Left ventricle myocardium inferior (tissue), 1 donor: ENCODE data around the gene TAMALIN. TPM values are rescaled to one million over a fixed set of nuclear protein-coding genes. Genes with fewer than 3 reads are reported as not detected.
A peak's percentile ranks its signal among the peaks of the same experiment; 100 is the strongest.

Experiments used
- DNase-seq: peaks from one replicate; pipeline ENCODE4 v3.0.0-alpha.2; 2020
- H3K27ac ChIP-seq: fragments of 200-600 bp; replicated peaks from 2 replicates; pipeline ENCODE4 v1.8.0; 2021
- H3K27me3 ChIP-seq: fragments of 200-600 bp; 2 replicates; pipeline ENCODE4 v1.8.0; 2021; ENCODE audit warnings: low read depth
- H3K36me3 ChIP-seq: fragments of 200-600 bp; 2 replicates; pipeline ENCODE4 v1.8.0; 2021
- H3K4me1 ChIP-seq: fragments of 200-600 bp; 2 replicates; pipeline ENCODE4 v1.8.0; 2021
- H3K4me3 ChIP-seq: fragments of 200-600 bp; 2 replicates; pipeline ENCODE4 v1.8.0; 2021; ENCODE audit warnings: mild to moderate bottlenecking, moderate library complexity
- H3K9me3 ChIP-seq: fragments of 200-600 bp; replicated peaks from 2 replicates; pipeline ENCODE4 v1.8.0; 2021
- CTCF ChIP-seq: fragments of 200-600 bp; IDR thresholded peaks from 2 replicates; pipeline ENCODE4 v1.8.0; 2021; ENCODE audit warnings: antibody characterized with exemption, mild to moderate bottlenecking, borderline replicate concordance
- intact Hi-C: fragments of 100-400 bp; cut with micrococcal nuclease; formaldehyde crosslinking; loops from one replicate; pipeline ENCODE4 v1.11.0; 2022
- total RNA-seq: library from RNA; stranded (reverse); fragmentation: NEBNext Ultra II Directional; extraction: Animal tissue kit (Norgen Biotek cat#: 25700); gene quantifications from one replicate; pipeline ENCODE4 v1.2.1, GENCODE V29; 2021
- donor health status: DM: no; HTN: yes; CAD: no; lungs with severe emphysema.

The TAMALIN gene
- total RNA-seq, 1 donor from 2014 or later, result 20.0 TPM

GRCh38 chr12:51980051-51980808 is 26.5 kb upstream of the TAMALIN start:
- TF ChIP-seq CTCF, result peak; percentile 99
- H3K27me3 ChIP-seq, result no peaks in the 10 kb centered on the region
- DNase-seq, result peak; percentile 63
- no peak overlapping the region for H3K27ac ChIP-seq
- H3K4me3 ChIP-seq, result no peak overlapping the region
- H3K36me3 ChIP-seq, result peaks cover 76% of the 10 kb centered on the region
- intact Hi-C loops, result loop anchor here (2.0 kb wide), 1 partner anchor 85 kb away; no protein-coding TSS in a partner anchor
- peaks cover 8% of the 10 kb centered on the region for H3K4me1 ChIP-seq
- H3K9me3 ChIP-seq, result no peaks in the 10 kb centered on the region

- no peak for DNase-seq
- no peak for TF ChIP-seq CTCF
- no peaks in the 10 kb centered on the region for H3K27me3 ChIP-seq
- peaks cover 76% of the 10 kb centered on the region for H3K36me3 ChIP-seq
- intact Hi-C loops, result loop anchor here (2.0 kb wide), 1 partner anchor 86 kb away; no protein-coding TSS in a partner anchor
- H3K4me1 ChIP-seq, result peaks cover 7% of the 10 kb centered on the region
- H3K27ac ChIP-seq, result no peak overlapping the region
- no peaks in the 10 kb centered on the region for H3K9me3 ChIP-seq
- no peak overlapping the region for H3K4me3 ChIP-seq
These were observed 26.0 kb upstream of the TAMALIN start for GRCh38 chr12:51980809-51981127.

- Histone ChIP-seq H3K27me3 (no peaks in the 10 kb centered on the region), H3K4me3 (no peak overlapping the region), H3K9me3 (no peaks in the 10 kb centered on the region), H3K36me3 (peaks cover 85% of the 10 kb centered on the region), H3K4me1 (no peaks in the 10 kb centered on the region), H3K27ac (no peak overlapping the region)
- intact Hi-C loops, result no loop called here
- no peak for DNase-seq
- no peak for TF ChIP-seq CTCF
These were observed 22.1 kb upstream of the TAMALIN start for GRCh38 chr12:51984657-51985056.

GRCh38 chr12:51985154-51985835 is 21.5 kb upstream of the TAMALIN start:
- no peak for DNase-seq
- intact Hi-C loops, result no loop called here

GRCh38 chr12:51986834-51987233 is 19.9 kb upstream of the TAMALIN start:
- Histone ChIP-seq H3K27me3 (no peaks in the 10 kb centered on the region), H3K4me3 (no peak overlapping the region), H3K4me1 (no peaks in the 10 kb centered on the region), H3K9me3 (no peaks in the 10 kb centered on the region), H3K27ac (no peak overlapping the region), H3K36me3 (peaks cover 76% of the 10 kb centered on the region)
- no peak for DNase-seq
- intact Hi-C loops, result no loop called here
- TF ChIP-seq CTCF, result no peak

More at GRCh38 chr12:51985154-51985835, 21.5 kb upstream of the TAMALIN start:
- TF ChIP-seq CTCF, result no peak
- Histone ChIP-seq H3K27me3 (no peaks in the 10 kb centered on the region), H3K4me1 (no peaks in the 10 kb centered on the region), H3K27ac (no peak overlapping the region), H3K9me3 (no peaks in the 10 kb centered on the region), H3K4me3 (no peak overlapping the region), H3K36me3 (peaks cover 85% of the 10 kb centered on the region)
